OCI-LY3 (cell line): ENCODE measurements around the gene TSHR.

Experiments
- H2AFZ ChIP-seq: fragments of 200-600, 300-600 bp; shearing (Covaris generic); 2 replicates; pipeline ENCODE4 v1.6.0; 2014; ENCODE audit warnings: antibody characterized with exemption, low read depth, low read length
- H3K27ac ChIP-seq: fragments of 200-600, 300-600 bp; sonication (generic); 2 replicates; pipeline ENCODE4 v1.5.1; 2014; ENCODE audit warnings: mild to moderate bottlenecking, low read length, moderate library complexity, mixed read lengths
- H3K27me3 ChIP-seq: fragments of 200-600, 300-600 bp; sonication (generic); 2 replicates; pipeline ENCODE4 v1.6.1; 2014; ENCODE audit warnings: low read depth, low read length, mixed read lengths
- H3K36me3 ChIP-seq: fragments of 200-600, 300-600 bp; sonication (generic); replicated peaks from 2 replicates; pipeline ENCODE3; 2014; ENCODE audit warnings: low read depth, low read length, mixed read lengths
- H3K4me1 ChIP-seq: fragments of 300-600, 200-600 bp; sonication (generic); 2 replicates; pipeline ENCODE4 v1.6.1; 2014; ENCODE audit warnings: low read length, mixed read lengths
- H3K4me2 ChIP-seq: fragments of 200-600, 300-600 bp; sonication (generic); 2 replicates; pipeline ENCODE4 v1.6.1; 2014; ENCODE audit warnings: low read length, mixed read lengths
- H3K4me3 ChIP-seq: fragments of 300-600, 200-600 bp; sonication (generic); 2 replicates; pipeline ENCODE4 v1.5.1; 2014; ENCODE audit warnings: antibody characterized with exemption, mild to moderate bottlenecking, low read length, moderate library complexity
- H3K79me2 ChIP-seq: fragments of 300-600, 200-600 bp; shearing (Covaris generic); 2 replicates; pipeline ENCODE4 v1.6.1; 2014; ENCODE audit warnings: mild to moderate bottlenecking, low read length, mixed read lengths
- H3K9ac ChIP-seq: fragments of 300-600, 200-600 bp; shearing (Covaris generic); 2 replicates; pipeline ENCODE4 v1.6.0; 2014; ENCODE audit warnings: mild to moderate bottlenecking, low read length, moderate library complexity
- H3K9me3 ChIP-seq: fragments of 200-600, 300-600 bp; shearing (Covaris generic); 2 replicates; pipeline ENCODE4 v1.6.1; 2014; ENCODE audit warnings: low read length, mixed read lengths; ENCODE audit not compliant: insufficient read depth
- H4K20me1 ChIP-seq: fragments of 200-600, 300-600 bp; sonication (generic); 2 replicates; pipeline ENCODE4 v1.6.1; 2016; ENCODE audit warnings: low read length, mixed read lengths; ENCODE audit not compliant: insufficient read depth
- CTCF ChIP-seq: fragments of 200-600, 300-600 bp; sonication (generic); IDR thresholded peaks from 2 replicates; pipeline ENCODE4 v1.5.1; 2014; ENCODE audit warnings: antibody characterized with exemption, low read length, low read depth
- EZH2phosphoT487 ChIP-seq: fragments of 200-600 bp; shearing (Covaris generic); IDR thresholded peaks from 2 replicates; pipeline ENCODE4 v1.6.1; 2018; ENCODE audit warnings: antibody characterized with exemption, mixed run types, low read depth

Gene TSHR

GRCh38 chr14:81165188-81165587, 209.8 kb downstream of the TSHR start:
- no peak overlapping the region for H2AFZ ChIP-seq
- no peak overlapping the region for H3K4me3 ChIP-seq
- no peaks in the 10 kb centered on the region for H3K27me3 ChIP-seq
- no peaks in the 10 kb centered on the region for H3K79me2 ChIP-seq
- no peak overlapping the region for H3K27ac ChIP-seq
- H4K20me1 ChIP-seq: no peaks in the 10 kb centered on the region
- TF ChIP-seq CTCF: no peak
- no peak for TF ChIP-seq EZH2phosphoT487
- H3K36me3 ChIP-seq: no peaks in the 10 kb centered on the region
- H3K4me1 ChIP-seq: peaks cover 13% of the 10 kb centered on the region
- H3K4me2 ChIP-seq: no peak overlapping the region
- no peak overlapping the region for H3K9ac ChIP-seq
- H3K9me3 ChIP-seq: no peaks in the 10 kb centered on the region

DNA sequence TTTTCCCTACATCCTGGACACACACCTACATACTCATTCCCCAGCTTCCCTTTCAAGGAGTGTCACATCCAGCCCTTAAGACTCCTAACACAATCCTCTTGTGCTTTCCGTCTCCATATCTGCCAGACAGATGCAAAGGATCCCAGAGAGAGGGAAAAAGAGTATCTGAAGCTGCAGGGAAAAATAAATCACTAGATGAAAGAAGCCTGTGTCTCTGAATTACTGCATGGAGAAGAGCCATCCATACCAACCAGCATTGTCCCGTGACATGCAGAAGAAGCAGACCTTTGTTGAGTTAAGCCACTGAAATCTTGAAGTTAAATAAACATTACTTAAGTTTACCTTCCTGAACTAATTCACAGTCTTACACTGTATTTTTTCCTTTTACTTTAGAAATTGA, 210.7 kb downstream of the TSHR start:
- Histone ChIP-seq H3K36me3 (no peaks in the 10 kb centered on the region), H3K9ac (no peak overlapping the region), H3K9me3 (no peaks in the 10 kb centered on the region), H3K27me3 (no peaks in the 10 kb centered on the region), H4K20me1 (no peaks in the 10 kb centered on the region), H3K4me2 (no peak overlapping the region), H3K4me3 (no peak overlapping the region), H2AFZ (no peak overlapping the region), H3K27ac (no peak overlapping the region), H3K79me2 (no peaks in the 10 kb centered on the region), H3K4me1 (peaks cover 18% of the 10 kb centered on the region)
- TF ChIP-seq CTCF (no peak), EZH2phosphoT487 (no peak)

DNA sequence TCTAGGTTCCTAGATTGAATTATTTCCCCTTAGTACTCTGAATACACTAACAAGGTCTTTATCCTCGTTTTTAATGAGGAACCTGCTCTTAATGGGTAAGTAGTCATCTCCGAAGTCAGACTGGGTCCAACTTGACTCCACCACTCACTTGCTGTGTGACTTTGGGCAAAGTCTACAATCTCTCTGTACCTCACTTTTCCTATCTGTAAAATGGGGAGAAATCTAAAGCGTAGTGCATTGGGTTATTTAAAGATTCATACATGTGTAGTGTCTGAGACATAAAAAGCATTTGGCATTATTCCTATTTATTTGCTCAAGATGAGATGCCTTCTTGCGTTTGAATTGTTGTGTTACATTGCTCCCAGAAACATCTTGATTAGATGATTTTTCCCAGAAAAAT, 213.8 kb downstream of the TSHR start:
- TF ChIP-seq CTCF: no peak
- TF ChIP-seq EZH2phosphoT487: no peak
- H2AFZ ChIP-seq: no peak overlapping the region
- no peak overlapping the region for H3K9ac ChIP-seq
- H3K27me3 ChIP-seq: no peaks in the 10 kb centered on the region
- H3K4me2 ChIP-seq: peak overlapping the region; percentile 89
- H3K9me3 ChIP-seq: no peaks in the 10 kb centered on the region
- H4K20me1 ChIP-seq: 0 out of 2 replicates have a peak, but pooled peaks cover 4% of the 10 kb centered on the region
- no peaks in the 10 kb centered on the region for H3K79me2 ChIP-seq
- H3K4me1 ChIP-seq: peaks cover 35% of the 10 kb centered on the region
- H3K4me3 ChIP-seq: peak overlapping the region; percentile 78; the same call in 1 of the 2 replicates
- no peak overlapping the region for H3K27ac ChIP-seq
- no peaks in the 10 kb centered on the region for H3K36me3 ChIP-seq

- Histone ChIP-seq H3K4me3 (peak overlapping the region; percentile 78), H3K4me1 (peaks cover 35% of the 10 kb centered on the region), H3K79me2 (no peaks in the 10 kb centered on the region), H3K27ac (no peak overlapping the region; the same call in 1 of the 2 replicates), H2AFZ (peak overlapping the region; percentile 70), H3K9ac (peak overlapping the region; percentile 83), H3K4me2 (peak overlapping the region; percentile 89), H4K20me1 (0 out of 2 replicates have a peak, but pooled peaks cover 4% of the 10 kb centered on the region), H3K36me3 (no peaks in the 10 kb centered on the region), H3K9me3 (no peaks in the 10 kb centered on the region), H3K27me3 (no peaks in the 10 kb centered on the region)
- TF ChIP-seq EZH2phosphoT487: no peak
- no peak for TF ChIP-seq CTCF
These were observed 214.3 kb downstream of the TSHR start for GRCh38 chr14:81169711-81170103.
